ENCODE measurements around the gene DPYD.

The DPYD gene

DNA sequence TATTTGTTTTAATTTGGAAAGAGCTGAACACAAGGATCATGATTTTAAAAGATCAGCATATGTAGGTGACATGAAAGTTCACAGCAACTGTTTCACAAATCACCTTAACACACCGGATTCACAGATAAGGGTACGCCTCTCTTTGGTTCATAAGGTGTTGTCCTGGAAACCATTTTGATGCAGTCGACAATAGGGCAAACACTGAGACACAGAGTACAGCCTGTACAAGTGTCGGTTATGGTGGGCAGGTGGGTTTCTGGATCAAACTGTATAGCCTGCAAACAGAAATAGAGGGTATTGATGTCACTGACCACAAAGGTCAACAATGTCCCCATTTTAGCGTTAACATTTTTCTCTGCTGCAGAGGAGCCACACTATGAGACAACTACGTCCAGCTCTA, 842.0 kb downstream of the DPYD start:
- no peak for DNase-seq (ENCODE audit: insufficient read length, low spot score)
- FAIRE-seq: no peak
- TF ChIP-seq, protein P1, sequence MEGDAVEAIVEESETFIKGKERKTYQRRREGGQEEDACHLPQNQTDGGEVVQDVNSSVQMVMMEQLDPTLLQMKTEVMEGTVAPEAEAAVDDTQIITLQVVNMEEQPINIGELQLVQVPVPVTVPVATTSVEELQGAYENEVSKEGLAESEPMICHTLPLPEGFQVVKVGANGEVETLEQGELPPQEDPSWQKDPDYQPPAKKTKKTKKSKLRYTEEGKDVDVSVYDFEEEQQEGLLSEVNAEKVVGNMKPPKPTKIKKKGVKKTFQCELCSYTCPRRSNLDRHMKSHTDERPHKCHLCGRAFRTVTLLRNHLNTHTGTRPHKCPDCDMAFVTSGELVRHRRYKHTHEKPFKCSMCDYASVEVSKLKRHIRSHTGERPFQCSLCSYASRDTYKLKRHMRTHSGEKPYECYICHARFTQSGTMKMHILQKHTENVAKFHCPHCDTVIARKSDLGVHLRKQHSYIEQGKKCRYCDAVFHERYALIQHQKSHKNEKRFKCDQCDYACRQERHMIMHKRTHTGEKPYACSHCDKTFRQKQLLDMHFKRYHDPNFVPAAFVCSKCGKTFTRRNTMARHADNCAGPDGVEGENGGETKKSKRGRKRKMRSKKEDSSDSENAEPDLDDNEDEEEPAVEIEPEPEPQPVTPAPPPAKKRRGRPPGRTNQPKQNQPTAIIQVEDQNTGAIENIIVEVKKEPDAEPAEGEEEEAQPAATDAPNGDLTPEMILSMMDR (IDR thresholded peaks at IDR 0.05; ENCODE audit: insufficient read depth, missing control alignments): no peak

DNA sequence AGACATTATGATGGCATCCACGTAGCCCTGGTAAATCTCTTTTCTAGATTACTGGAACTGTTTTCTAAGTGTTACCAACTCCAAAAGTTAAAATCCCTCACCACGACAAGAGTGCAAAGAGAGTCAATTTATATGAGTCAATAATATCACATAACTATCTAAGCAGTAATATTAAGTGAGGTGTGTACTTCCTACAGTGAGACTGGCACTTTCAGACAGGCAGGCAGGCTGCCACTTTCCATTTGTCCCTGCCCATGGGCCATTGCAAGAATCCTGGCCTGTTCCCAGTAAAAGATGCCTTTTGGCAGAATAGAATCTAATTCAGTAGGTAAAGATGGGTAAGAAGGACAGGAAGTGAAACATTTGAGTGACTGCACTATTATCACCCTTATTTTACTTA, 843.6 kb downstream of the DPYD start:
- TF ChIP-seq, protein P1 (IDR thresholded peaks at IDR 0.05; ENCODE audit: insufficient read depth, missing control alignments): no peak
- DNase-seq (ENCODE audit: insufficient read length, low spot score): no peak
- no peak for FAIRE-seq

DNA sequence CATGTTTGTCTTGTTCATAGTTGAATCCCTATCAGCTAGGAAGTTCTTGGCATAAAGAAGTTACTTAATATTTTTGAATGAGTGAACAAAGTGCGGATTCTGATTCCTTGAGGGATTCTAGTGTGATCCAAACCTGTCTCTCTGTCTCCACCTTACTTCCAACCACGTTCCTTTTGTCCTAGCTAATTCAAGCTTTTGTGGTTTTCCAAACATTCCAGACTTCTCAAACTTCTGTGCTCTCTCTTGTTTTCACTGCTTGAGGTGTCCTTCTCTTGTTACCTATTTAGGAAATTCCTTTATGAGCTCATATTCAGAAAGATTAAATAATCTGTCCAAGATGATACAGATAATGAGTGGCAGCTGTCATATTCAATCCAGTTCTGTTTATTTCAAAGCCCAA, 846.1 kb downstream of the DPYD start:
- TF ChIP-seq, protein P1 (IDR thresholded peaks at IDR 0.05; ENCODE audit: insufficient read depth, missing control alignments): no peak
- DNase-seq (ENCODE audit: insufficient read length, low spot score): no peak
- no peak for FAIRE-seq

DNA sequence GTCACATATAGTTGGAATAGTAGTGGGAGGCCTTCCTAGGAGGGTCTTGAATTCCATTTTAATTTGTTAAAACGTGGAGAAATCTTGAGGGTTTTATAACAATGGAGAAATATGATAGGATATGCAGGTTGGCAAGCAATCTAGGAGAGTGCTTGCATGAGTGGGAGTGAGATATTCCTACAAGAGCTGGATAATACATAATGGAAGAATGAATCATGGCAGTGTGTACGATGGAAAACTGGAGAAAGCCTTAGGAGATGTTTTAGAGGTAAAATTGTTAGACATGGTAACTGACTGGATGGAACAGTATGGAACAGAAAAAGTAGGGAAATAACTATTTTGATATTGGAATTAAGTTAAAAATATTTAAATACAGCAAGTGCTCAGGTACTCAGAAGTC, 846.9 kb downstream of the DPYD start:
- FAIRE-seq: no peak

DNA sequence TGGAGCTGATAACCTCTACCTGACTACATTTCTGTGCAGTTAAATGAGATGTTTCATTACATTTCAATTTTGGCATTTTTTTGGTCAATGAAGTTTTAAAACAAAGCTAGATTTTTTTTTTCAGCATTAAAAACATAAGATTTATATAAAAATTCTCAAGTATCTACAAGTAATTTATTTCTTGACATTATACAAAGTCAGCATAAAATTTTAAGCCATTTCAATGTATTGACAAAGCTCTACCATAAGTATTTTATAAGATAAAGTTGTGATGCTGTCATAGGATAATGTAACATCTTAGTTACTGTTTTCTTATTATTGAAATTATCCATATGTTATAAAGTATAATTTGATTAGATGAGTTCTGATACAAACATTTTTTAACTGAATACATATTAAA, 847.7 kb downstream of the DPYD start:
- DNase-seq (ENCODE audit: insufficient read length, low spot score) (no peak), FAIRE-seq (no peak)
- TF ChIP-seq, protein P1 (IDR thresholded peaks at IDR 0.05; ENCODE audit: insufficient read depth, missing control alignments): no peak

More for the DNA sequence above, 846.9 kb downstream of the DPYD start:
- TF ChIP-seq, protein P1 (IDR thresholded peaks at IDR 0.05; ENCODE audit: insufficient read depth, missing control alignments): no peak
- DNase-seq (ENCODE audit: insufficient read length, low spot score): no peak

DNA sequence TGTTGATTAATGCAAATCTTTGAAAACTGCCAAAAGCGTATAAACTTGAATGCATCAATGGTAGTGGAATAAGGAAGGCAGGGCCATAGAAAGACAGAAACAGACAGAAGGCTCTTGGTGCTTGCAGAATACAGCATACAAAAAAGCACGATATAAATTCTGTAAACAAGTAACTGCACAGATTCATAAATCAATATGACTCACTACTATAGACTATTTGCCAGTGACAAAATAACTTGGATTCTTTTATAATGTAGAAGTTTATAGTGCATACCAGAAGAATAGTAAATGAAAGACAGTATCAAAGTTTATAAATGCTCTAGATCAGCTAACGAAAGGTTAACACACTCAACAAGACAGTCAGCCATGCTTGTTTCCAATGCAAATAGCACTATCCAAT, 849.7 kb downstream of the DPYD start:
- FAIRE-seq: no peak
- no peak for DNase-seq (ENCODE audit: insufficient read length, low spot score)
- TF ChIP-seq, protein P1 (IDR thresholded peaks at IDR 0.05; ENCODE audit: insufficient read depth, missing control alignments): no peak

DNA sequence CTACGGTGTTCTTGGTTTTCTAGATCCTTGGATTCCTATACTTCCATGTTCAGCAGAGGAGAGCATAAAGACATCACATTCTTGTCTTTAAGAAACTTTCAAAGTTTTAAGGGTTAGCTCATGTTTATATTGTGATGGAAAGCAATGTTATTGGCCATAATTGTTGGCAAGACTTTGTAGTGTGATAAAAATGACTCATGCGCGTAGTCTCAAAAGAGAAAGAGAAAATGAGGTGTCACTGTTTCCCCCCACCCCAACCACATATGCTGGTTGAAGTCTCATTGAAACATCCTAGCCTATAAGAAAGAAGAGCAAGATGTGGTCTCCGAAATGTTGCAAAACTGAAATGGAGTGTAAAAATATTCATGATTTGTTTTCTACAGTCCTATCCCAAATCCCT, 850.5 kb downstream of the DPYD start:
- DNase-seq (ENCODE audit: insufficient read length, low spot score): no peak

More for the DNA sequence above, 850.5 kb downstream of the DPYD start:
- TF ChIP-seq, protein P1 (IDR thresholded peaks at IDR 0.05; ENCODE audit: insufficient read depth, missing control alignments): no peak
- no peak for FAIRE-seq
